Activated T-helper 1 cell treated with anti-CD3 and anti-CD28 coated beads, Interleukin-12 subunit alpha, Interleukin-12 subunit beta, Interleukin-2, Interleukin-4 antibody, amounts not matched to agents 30 ng/mL and 10 ng/mL and 1 ng/mL, durations not matched to agents 14 hours and 24 hours and 36 hours (primary cell): Measurements from ENCODE around the gene VPS11. TPM values are rescaled to one million over a fixed set of nuclear protein-coding genes. Genes with fewer than 3 reads are reported as not detected.
"Not testable (repeated sequence)": the region's sequence is repeated elsewhere in the genome, so short reads cannot be mapped to it uniquely, and the experiment has no call there.

Source experiments
- DNase-seq: peaks from one replicate; pipeline ENCODE4 v3.0.0; 2021; ENCODE audit warnings: low spot score
- H3K27ac Mint-ChIP-seq: one replicate; pipeline ENCODE4 v1.8.0; 2021; ENCODE audit warnings: mild to moderate bottlenecking, mixed read lengths
- H3K27me3 Mint-ChIP-seq: one replicate; pipeline ENCODE4 v1.8.0; 2022; ENCODE audit warnings: mild to moderate bottlenecking, moderate library complexity, mixed read lengths; ENCODE audit not compliant: insufficient read depth
- H3K36me3 Mint-ChIP-seq: one replicate; pipeline ENCODE4 v1.8.0; 2021; ENCODE audit warnings: low read depth, mixed read lengths
- H3K4me1 Mint-ChIP-seq: one replicate; pipeline ENCODE4 v1.8.0; 2021; ENCODE audit warnings: low read depth, mixed read lengths
- H3K4me3 Mint-ChIP-seq: one replicate; pipeline ENCODE4 v1.8.0; 2021; ENCODE audit warnings: mild to moderate bottlenecking, moderate library complexity, mixed read lengths
- H3K9me3 Mint-ChIP-seq: one replicate; pipeline ENCODE4 v1.8.0; 2021; ENCODE audit warnings: mixed read lengths
- intact Hi-C: fragments of 100-400 bp; cut with micrococcal nuclease; formaldehyde crosslinking; loops from one replicate; pipeline ENCODE4 v1.15.1; 2024
- total RNA-seq: library from RNA; stranded (reverse); gene quantifications from 2 replicates; pipeline ENCODE4 v1.2.3, GENCODE V29; 2022

The VPS11 gene
- total RNA-seq, 1 donor from 2014 or later = 23.5 TPM

DNA sequence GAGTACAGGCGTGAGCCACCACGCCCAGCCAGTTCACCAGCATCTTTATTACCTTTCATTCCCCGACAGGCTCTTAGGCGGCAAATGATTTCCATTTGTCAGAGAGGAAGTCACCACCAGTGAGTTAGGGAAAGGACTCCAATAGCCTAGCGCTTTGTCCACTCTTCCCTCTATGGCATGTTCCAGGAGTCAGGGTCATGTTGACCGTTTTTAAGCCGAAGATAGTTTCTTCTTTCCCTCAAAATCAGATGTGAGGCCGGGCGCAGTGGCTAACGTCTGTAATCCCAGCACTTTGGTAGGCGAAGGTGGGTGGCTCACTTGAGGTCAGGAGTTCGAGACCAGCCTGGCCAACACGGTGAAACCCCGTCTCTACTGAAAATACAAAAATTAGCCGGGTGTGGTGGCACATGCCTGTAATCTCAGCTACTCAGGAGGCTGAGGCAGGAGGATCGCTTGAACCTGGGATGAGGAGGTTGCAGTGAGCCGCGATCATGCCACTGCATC, 35.6 kb downstream of the VPS11 start:
- Mint-ChIP-seq H3K4me1 (peaks cover 47% of the 10 kb centered on the region), H3K4me3 (peak overlapping the region; percentile 91), H3K36me3 (peaks cover 15% of the 10 kb centered on the region)
- not testable (repeated sequence) for H3K27me3 Mint-ChIP-seq, H3K27ac Mint-ChIP-seq, H3K9me3 Mint-ChIP-seq, DNase-seq
- intact Hi-C loops = loop anchor here (2.0 to 5.0 kb wide), 2 partner anchors 66 to 311 kb away; partner anchors contain the start of genes DDX6 and NLRX1

DNA sequence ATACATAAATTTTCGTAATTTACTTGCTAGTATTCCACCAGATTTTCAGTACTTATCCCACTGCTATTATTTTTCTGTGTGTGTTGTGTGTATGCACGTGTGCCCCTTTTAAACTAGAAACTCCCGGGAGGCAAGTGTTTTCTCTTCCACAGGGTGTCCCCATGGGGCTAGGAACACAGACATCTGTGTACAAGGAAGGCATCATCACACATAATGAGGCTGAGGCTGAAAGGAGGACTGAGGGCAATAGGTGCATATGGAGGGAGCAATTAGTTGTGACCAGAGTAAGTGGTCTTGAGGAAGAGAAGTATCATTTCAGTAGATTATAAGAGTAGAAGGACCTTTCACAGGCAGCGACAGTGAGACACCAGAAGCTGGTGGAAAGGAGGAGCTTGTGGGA, 36.2 kb downstream of the VPS11 start:
- H3K4me3 Mint-ChIP-seq = peak overlapping the region; percentile 45
- no peak for DNase-seq
- no peaks in the 10 kb centered on the region for H3K9me3 Mint-ChIP-seq
- H3K4me1 Mint-ChIP-seq = peaks cover 49% of the 10 kb centered on the region
- H3K27ac Mint-ChIP-seq = peak overlapping the region; percentile 29
- H3K36me3 Mint-ChIP-seq = peaks cover 10% of the 10 kb centered on the region
- intact Hi-C loops = loop anchor here (2.0 to 5.0 kb wide), 2 partner anchors 65 to 311 kb away; partner anchors contain the start of genes DDX6 and NLRX1
- H3K27me3 Mint-ChIP-seq = no peaks in the 10 kb centered on the region

DNA sequence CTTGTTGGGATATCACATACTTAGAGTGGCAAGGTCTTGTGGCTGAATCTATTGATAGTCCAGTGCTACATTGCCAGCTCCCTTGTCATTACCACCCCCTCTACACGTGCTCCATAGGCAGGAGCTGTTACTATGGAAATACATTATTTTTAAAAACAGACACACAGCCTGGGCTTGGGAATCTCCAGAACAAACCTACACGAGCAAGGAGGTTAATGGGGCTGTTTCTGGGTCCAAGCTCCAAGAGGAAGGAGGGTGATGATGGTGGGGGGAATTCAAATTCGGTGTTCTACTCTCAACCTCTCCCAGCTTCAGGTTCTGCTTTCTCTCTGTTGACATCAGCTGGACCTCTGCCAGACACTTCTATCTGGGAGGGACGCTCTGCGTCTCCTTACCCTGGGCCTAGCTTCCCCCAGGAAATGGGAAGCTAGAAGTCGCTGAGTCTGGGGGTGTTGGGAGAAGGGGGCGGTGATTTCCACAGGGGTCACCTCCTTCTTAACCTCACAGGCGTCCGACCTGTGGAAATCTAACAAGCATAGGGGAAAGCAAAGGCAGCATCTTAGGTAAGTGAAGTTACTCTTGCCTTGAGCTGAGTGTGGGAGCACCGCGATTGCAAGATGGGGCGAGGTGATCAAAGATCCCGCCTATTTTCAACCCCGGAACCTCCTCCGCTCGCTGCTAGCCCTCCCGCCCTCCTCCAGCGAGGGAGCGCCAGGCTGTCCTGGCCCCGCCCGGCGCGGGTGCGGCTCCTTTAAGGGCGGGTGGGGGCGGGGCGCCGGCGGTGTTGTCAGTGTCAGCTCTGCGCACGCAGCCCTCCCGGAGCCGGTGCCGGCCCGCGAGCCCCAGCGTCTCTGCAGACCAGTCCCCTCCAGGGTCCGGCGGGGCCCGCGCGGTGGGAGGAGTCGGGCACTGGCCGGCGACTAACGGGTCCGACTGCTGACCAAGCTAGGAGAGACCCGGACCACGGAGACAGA, 39.2 kb downstream of the VPS11 start, which contains the start of gene C2CD2L:
Gene C2CD2L, plus strand, starts transcription at position 781 of the 974 bp plus-strand sequence. CDS start 398 bp downstream, outside the sequence.
- Mint-ChIP-seq H3K36me3 (peaks cover 11% of the 10 kb centered on the region), H3K9me3 (no peaks in the 10 kb centered on the region), H3K4me3 (peak within 1 kb of the TSS; percentile 95), H3K4me1 (peaks cover 57% of the 10 kb centered on the region), H3K27me3 (no peaks in the 10 kb centered on the region), H3K27ac (peak within 1 kb of the TSS; percentile 91)
- intact Hi-C loops = loop anchor here (1.0 to 2.0 kb wide), 8 partner anchors 8 to 108 kb away; partner anchors contain the start of genes CENATAC, HINFP, HYOU1 and NLRX1
- peak; percentile 87 for DNase-seq

DNA sequence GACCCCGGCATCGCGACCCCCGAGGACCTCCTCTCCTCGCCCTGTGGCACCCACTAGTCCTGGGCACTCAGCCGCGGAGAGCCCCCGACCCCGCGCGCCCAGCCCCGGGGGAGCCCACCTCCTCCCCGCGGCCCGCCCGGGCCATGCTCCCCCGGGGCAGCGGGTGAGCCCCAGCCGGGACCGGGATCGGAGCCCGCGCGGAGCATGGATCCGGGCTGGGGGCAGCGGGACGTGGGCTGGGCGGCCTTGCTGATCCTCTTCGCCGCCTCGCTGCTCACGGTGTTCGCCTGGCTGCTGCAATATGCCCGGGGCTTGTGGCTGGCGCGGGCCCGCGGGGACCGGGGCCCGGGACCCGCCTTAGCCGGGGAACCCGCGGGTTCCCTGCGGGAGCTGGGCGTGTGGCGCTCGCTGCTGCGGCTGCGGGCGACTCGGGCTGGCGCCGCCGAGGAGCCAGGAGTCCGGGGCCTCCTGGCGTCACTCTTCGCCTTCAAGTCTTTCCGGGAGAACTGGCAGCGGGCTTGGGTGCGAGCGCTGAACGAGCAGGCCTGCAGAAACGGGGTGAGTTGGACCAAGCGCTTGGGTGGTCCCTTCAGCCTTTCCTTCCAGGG, 40.0 kb downstream of the VPS11 start:
- intact Hi-C loops = loop anchor here (1.0 to 2.0 kb wide), 9 partner anchors 8 to 109 kb away; partner anchors contain the start of genes CENATAC, HINFP, HYOU1 and NLRX1
- no peaks in the 10 kb centered on the region for H3K27me3 Mint-ChIP-seq
- no peaks in the 10 kb centered on the region for H3K9me3 Mint-ChIP-seq
- peak overlapping the region; percentile 95 for H3K4me3 Mint-ChIP-seq
- no peak for DNase-seq
- H3K36me3 Mint-ChIP-seq = peaks cover 12% of the 10 kb centered on the region
- H3K27ac Mint-ChIP-seq = peak overlapping the region; percentile 91
- H3K4me1 Mint-ChIP-seq = peaks cover 52% of the 10 kb centered on the region

DNA sequence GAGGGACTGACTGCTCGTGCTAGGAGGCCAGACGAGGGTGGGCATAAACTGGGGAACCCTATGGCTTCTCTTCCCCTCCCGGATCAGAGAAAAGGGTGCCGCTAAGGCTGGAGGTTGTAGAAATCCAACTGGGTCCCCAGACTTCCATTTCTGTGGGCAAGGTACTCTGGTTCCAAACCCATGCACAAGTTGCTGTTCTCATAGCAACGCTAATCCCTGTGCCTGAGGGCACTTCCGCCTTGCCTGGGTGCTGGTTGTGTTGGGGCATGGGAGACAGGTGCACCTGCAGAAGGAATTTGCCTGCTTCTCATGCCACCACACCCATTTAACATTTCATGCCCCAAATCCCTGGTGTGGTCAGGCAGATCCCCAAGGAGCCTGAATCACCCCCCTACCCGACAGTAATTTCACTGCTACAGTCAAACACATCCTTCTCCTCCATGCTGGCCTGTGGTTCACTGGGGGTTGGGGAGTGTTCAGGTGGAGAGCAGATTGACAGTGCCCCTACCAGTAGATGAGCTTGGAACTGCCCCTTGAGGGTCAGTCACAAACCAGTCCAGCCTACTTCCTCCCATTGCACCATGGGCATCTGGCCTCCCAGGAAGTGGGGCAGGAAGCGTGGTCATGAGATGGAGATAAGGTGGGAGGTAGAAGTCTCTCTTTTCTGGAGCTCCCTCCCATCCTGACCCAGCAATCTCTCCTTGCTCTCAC, 40.7 kb downstream of the VPS11 start:
- peaks cover 17% of the 10 kb centered on the region for H3K36me3 Mint-ChIP-seq
- H3K27me3 Mint-ChIP-seq = no peaks in the 10 kb centered on the region
- peak overlapping the region; percentile 91 for H3K27ac Mint-ChIP-seq
- intact Hi-C loops = loop anchor here (1.0 kb wide), 1 partner anchor 41 kb away; the partner anchor contains the start of gene VPS11
- no peaks in the 10 kb centered on the region for H3K9me3 Mint-ChIP-seq
- no peak for DNase-seq
- peak overlapping the region; percentile 95 for H3K4me3 Mint-ChIP-seq
- H3K4me1 Mint-ChIP-seq = peaks cover 52% of the 10 kb centered on the region

DNA sequence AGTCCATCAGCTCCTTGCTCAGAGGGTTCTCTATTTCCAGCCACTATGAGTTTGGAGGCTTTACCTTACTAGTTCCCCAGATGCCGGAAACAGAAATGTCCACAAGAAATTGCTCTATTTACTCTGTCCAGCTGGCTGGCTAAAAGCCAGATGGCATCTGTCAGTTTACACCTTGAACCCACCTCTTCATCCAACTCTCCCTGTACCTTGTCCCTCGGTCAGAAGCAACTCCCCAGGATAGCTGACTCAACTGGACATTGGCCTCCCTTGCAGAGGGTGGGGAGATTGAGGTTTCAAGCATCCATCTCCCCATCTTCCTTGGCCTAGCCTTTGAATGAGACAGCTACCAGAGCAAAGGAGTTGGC, 41.2 kb downstream of the VPS11 start:
- DNase-seq = no peak
- intact Hi-C loops = loop anchor here (1.0 kb wide), 1 partner anchor 42 kb away; the partner anchor contains the start of gene VPS11
- Mint-ChIP-seq H3K4me3 (peak overlapping the region; percentile 95), H3K36me3 (peaks cover 22% of the 10 kb centered on the region), H3K4me1 (peaks cover 49% of the 10 kb centered on the region), H3K27ac (peak overlapping the region; percentile 91), H3K27me3 (no peaks in the 10 kb centered on the region), H3K9me3 (no peaks in the 10 kb centered on the region)

DNA sequence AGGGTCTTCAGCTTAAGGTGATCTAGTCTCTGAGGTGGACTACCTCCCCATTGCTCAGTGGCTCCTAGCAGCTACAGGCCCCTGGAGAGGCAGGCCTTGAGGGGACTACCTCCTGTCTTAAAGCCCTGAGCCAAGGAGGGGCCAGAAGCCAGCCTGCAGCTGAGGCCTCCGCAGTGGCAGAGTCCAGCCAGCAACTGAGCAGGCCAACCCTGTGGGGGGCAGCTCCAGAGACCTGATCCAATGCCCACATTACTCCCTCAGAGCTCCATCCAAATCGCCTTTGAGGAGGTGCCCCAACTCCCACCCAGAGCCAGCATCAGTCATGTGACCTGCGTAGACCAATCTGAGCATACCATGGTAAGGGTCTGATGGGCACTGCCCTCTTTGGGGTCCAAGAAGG, 42.2 kb downstream of the VPS11 start:
- H3K27ac Mint-ChIP-seq = peak overlapping the region; percentile 67
- H3K4me1 Mint-ChIP-seq = peaks cover 46% of the 10 kb centered on the region

DNA sequence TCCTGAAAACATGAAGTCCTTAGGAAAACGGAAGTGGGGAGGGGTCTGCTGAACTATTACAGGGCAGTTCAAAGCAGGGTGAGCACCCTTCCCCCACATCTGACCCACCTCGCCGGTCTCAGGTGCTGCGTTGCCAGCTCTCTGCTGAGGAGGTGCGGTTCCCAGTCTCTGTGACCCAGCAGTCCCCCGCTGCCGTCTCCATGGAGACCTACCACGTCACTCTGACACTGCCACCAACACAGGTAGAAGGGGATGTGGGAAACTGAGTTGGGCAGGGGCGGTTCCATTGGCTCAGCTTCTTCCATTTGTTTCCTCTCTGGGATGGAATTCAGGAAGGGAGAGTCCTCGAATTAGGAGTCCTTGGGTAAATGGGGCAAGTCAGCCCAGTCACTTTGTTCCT, 42.8 kb downstream of the VPS11 start:
- H3K9me3 Mint-ChIP-seq = no peaks in the 10 kb centered on the region
- intact Hi-C loops = no loop called here
- DNase-seq = no peak
- peaks cover 51% of the 10 kb centered on the region for H3K4me1 Mint-ChIP-seq
- H3K4me3 Mint-ChIP-seq = no peak overlapping the region
- H3K27me3 Mint-ChIP-seq = no peaks in the 10 kb centered on the region
- H3K27ac Mint-ChIP-seq = no peak overlapping the region
- H3K36me3 Mint-ChIP-seq = peaks cover 32% of the 10 kb centered on the region

More for the DNA sequence above, 42.2 kb downstream of the VPS11 start:
- no peaks in the 10 kb centered on the region for H3K9me3 Mint-ChIP-seq
- no peaks in the 10 kb centered on the region for H3K27me3 Mint-ChIP-seq
- intact Hi-C loops = no loop called here
- peak overlapping the region; percentile 95 for H3K4me3 Mint-ChIP-seq
- H3K36me3 Mint-ChIP-seq = peaks cover 28% of the 10 kb centered on the region
- no peak for DNase-seq

DNA sequence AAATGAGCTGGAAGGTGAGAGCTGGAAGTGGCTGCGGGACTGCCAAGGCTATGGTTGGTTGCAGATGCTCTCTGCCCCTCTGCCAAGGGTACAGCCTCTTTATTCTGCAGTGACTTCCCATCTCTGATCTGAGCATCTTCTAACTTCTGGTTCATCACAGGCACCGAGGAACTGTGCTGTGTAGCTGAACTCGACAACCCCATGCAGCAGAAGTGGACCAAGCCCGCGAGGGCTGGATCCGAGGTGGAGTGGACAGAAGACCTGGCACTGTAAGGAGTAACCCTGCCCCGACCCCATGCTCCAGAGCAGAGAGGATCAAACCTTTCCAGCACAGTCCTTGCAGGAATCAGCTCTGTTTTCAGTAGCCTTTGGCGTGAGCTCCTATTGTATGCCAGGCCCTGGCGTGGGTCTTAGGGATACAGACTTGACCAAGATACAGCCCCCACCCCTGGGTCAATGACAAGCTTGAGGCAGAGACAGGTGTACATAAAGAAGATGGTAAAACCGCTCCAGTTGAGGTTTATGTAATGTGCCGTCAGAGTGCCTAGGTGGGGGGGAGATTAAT, 43.8 kb downstream of the VPS11 start:
- intact Hi-C loops = no loop called here
- Mint-ChIP-seq H3K36me3 (peaks cover 39% of the 10 kb centered on the region), H3K4me1 (peaks cover 52% of the 10 kb centered on the region)

DNA sequence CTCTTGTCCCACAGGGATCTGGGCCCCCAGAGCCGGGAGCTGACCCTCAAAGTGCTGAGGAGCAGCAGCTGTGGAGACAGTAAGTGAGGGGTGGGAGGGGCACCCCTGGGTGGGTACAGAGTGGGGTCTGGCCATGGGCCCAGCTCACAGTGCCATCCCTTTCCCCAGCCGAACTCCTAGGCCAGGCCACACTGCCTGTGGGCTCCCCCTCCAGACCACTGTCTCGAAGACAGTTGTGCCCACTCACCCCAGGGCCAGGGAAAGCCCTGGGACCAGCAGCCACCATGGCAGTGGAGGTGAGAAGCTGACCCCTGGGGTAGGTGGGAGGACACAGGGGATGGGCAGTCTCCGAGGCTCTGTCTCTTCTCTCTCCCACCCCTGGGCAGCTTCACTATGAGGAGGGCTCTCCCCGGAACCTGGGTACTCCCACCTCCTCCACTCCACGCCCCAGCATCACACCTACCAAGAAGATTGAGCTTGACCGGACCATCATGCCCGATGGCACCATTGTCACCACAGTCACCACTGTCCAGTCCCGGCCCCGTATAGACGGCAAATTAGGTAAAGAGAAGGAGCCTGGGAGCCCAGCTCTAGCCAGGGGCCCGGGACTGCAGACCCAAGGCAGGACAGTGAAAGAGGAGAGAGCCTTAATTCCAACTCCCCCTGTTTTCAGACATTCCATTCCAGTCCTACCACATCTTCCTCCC, 44.8 kb downstream of the VPS11 start:
- H3K9me3 Mint-ChIP-seq = no peaks in the 10 kb centered on the region
- DNase-seq = no peak
- no peak overlapping the region for H3K27ac Mint-ChIP-seq
- intact Hi-C loops = no loop called here
- no peak overlapping the region for H3K4me3 Mint-ChIP-seq
- H3K27me3 Mint-ChIP-seq = no peaks in the 10 kb centered on the region
- H3K4me1 Mint-ChIP-seq = peaks cover 46% of the 10 kb centered on the region
- H3K36me3 Mint-ChIP-seq = peaks cover 45% of the 10 kb centered on the region

More for the DNA sequence above, 43.8 kb downstream of the VPS11 start:
- Mint-ChIP-seq H3K4me3 (peak overlapping the region; percentile 30), H3K9me3 (no peaks in the 10 kb centered on the region), H3K27ac (no peak overlapping the region), H3K27me3 (no peaks in the 10 kb centered on the region)
- no peak for DNase-seq

DNA sequence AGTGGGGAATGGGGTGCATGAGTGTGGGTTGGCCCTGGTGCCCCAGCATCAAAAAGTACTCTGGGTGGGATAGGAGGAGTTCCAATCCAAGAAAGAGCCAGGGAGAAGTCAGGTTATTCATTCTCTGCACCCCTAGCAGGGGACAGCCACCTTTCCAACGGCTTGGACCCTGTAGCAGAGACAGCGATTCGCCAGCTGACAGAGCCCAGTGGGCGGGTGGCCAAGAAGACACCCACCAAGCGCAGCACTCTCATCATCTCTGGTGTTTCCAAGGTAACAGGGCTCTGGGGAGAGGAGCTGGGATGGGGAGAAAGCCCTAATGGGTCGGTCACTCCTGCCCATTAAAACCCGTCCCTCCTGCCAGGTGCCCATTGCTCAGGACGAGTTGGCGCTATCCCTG, 46.1 kb downstream of the VPS11 start:
- peaks cover 51% of the 10 kb centered on the region for H3K36me3 Mint-ChIP-seq

More for the DNA sequence above, 46.1 kb downstream of the VPS11 start:
- intact Hi-C loops = no loop called here
- Mint-ChIP-seq H3K4me3 (peak overlapping the region; percentile 28), H3K27ac (no peak overlapping the region), H3K9me3 (no peaks in the 10 kb centered on the region), H3K27me3 (no peaks in the 10 kb centered on the region), H3K4me1 (peaks cover 39% of the 10 kb centered on the region)
- DNase-seq = no peak
